ENCODE data around the gene ERP44.

ERP44 gene

DNA sequence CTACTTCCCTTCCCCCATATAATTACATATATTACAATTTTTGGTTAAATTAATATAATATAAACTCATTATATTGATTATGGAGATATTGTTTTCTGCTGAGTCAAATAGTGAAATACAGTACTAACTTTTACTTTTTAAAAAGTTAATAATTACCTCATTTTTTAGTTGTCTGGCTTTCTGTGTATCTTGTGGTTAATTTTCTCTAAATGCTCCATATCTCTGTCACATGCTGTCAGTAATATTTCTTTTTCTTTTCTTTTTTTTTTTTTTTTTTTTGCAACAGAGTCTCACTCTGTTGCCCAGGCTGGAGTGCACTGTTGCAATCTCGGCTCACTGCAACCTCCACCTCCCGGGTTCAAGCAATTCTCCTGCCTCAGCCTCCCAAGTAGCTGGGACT is 169.1 kb downstream of the ERP44 start:
- no peak for DNase-seq
